ENCODE measurements around the gene ONECUT1.

GRCh38 chr15:52796753-52797520 is 6.8 kb upstream of the ONECUT1 start:
- TF ChIP-seq CTCF (IDR thresholded peaks at IDR 0.05): no peak
- no peak for TF ChIP-seq POLR2A (IDR thresholded peaks at IDR 0.05)

Data from thyroid gland (tissue), 4 donors.